Measurements from ENCODE around the gene SORBS1.

SORBS1 gene

GRCh38 chr10:95400787-95401186 lies 160.4 kb downstream of the SORBS1 start:
- Histone ChIP-seq H3F3A (ENCODE audit: insufficient read depth, low read length) (no peaks in the 10 kb centered on the region), H4K20me1 (ENCODE audit: insufficient read depth, low read length) (no peaks in the 10 kb centered on the region), H3K4me1 (ENCODE audit: low read length) (no peaks in the 10 kb centered on the region), H3K9me2 (replicated peaks; ENCODE audit: insufficient read depth, low read length) (no peaks in the 10 kb centered on the region), H3K27me3 (replicated peaks; ENCODE audit: insufficient read depth, low read length) (no peaks in the 10 kb centered on the region), H3K9me3 (replicated peaks; ENCODE audit: insufficient read depth, low read length) (no peaks in the 10 kb centered on the region), H3K36me3 (replicated peaks; ENCODE audit: insufficient read depth, low read length) (no peaks in the 10 kb centered on the region), H3K4me2 (ENCODE audit: low read depth, low read length) (no peak overlapping the region), H3K79me2 (ENCODE audit: low read length) (no peaks in the 10 kb centered on the region), H3K27ac (ENCODE audit: low read length) (no peak overlapping the region), H3K9ac (ENCODE audit: low read length) (no peak overlapping the region), H2AFZ (ENCODE audit: low read length) (no peak overlapping the region), H3K4me3 (ENCODE audit: low read length) (no peak overlapping the region)
- no peak for DNase-seq
- TF ChIP-seq EZH2phosphoT487 (IDR thresholded peaks at IDR 0.05; ENCODE audit: low read length): no peak
- TF ChIP-seq EZH2 (optimal IDR thresholded peaks at IDR 0.05; ENCODE audit: low read depth, low read length): no peak
- TF ChIP-seq, protein P1, sequence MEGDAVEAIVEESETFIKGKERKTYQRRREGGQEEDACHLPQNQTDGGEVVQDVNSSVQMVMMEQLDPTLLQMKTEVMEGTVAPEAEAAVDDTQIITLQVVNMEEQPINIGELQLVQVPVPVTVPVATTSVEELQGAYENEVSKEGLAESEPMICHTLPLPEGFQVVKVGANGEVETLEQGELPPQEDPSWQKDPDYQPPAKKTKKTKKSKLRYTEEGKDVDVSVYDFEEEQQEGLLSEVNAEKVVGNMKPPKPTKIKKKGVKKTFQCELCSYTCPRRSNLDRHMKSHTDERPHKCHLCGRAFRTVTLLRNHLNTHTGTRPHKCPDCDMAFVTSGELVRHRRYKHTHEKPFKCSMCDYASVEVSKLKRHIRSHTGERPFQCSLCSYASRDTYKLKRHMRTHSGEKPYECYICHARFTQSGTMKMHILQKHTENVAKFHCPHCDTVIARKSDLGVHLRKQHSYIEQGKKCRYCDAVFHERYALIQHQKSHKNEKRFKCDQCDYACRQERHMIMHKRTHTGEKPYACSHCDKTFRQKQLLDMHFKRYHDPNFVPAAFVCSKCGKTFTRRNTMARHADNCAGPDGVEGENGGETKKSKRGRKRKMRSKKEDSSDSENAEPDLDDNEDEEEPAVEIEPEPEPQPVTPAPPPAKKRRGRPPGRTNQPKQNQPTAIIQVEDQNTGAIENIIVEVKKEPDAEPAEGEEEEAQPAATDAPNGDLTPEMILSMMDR (IDR thresholded peaks at IDR 0.05; ENCODE audit: low read length): no peak

DNA sequence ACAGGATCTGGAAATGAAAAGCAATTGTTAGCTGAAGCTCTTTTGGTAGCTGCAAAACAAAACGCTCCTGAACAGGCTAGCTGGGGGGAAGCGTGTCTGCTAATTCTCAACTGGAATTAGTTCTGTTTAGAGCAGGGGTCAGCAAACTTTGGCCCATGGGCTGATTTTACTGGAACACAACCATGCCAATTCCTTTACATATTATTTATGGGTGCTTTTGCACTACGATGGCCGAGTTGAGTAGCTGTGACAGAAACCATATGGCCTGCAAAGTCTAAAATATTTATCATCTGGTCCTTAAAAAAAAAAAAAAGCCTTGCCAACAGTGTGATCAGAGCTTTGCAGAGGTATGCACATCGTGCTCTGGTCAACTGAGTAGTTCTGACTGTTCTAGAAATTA lies 162.0 kb downstream of the SORBS1 start:
- no peak overlapping the region for H3K4me2 ChIP-seq (ENCODE audit: low read depth, low read length)
- no peaks in the 10 kb centered on the region for H3F3A ChIP-seq (ENCODE audit: insufficient read depth, low read length)
- no peak overlapping the region for H3K9ac ChIP-seq (ENCODE audit: low read length)
- H3K36me3 ChIP-seq (replicated peaks; ENCODE audit: insufficient read depth, low read length): no peaks in the 10 kb centered on the region
- H3K79me2 ChIP-seq (ENCODE audit: low read length): no peaks in the 10 kb centered on the region
- no peaks in the 10 kb centered on the region for H3K9me2 ChIP-seq (replicated peaks; ENCODE audit: insufficient read depth, low read length)
- no peak overlapping the region for H3K4me3 ChIP-seq (ENCODE audit: low read length)
- TF ChIP-seq EZH2 (optimal IDR thresholded peaks at IDR 0.05; ENCODE audit: low read depth, low read length): no peak
- TF ChIP-seq, protein P1 (IDR thresholded peaks at IDR 0.05; ENCODE audit: low read length): no peak
- TF ChIP-seq EZH2phosphoT487 (IDR thresholded peaks at IDR 0.05; ENCODE audit: low read length): no peak
- H3K27me3 ChIP-seq (replicated peaks; ENCODE audit: insufficient read depth, low read length): no peaks in the 10 kb centered on the region
- H2AFZ ChIP-seq (ENCODE audit: low read length): no peak overlapping the region
- H3K4me1 ChIP-seq (ENCODE audit: low read length): no peaks in the 10 kb centered on the region
- no peaks in the 10 kb centered on the region for H4K20me1 ChIP-seq (ENCODE audit: insufficient read depth, low read length)
- no peak for DNase-seq
- no peak overlapping the region for H3K27ac ChIP-seq (ENCODE audit: low read length)
- no peaks in the 10 kb centered on the region for H3K9me3 ChIP-seq (replicated peaks; ENCODE audit: insufficient read depth, low read length)

DNA sequence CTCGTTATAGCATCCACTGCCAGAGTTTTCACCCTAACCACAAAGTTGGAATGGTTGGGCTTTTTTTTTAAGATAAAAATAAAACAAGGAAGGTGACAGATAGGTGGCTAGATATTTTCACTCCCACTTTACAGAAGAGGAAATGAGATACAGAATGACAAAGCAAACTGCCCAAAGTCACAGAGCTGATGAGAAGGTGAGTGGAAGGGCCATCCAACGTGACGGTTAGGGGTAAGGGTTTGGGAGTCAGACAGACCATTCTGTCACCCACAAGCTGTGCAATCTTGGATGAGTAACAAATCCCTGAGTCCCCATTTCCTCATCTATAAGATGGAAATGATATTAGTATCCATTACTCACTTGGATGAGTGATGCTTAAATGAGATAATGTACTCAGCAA lies 163.4 kb downstream of the SORBS1 start:
- Histone ChIP-seq H3K27ac (ENCODE audit: low read length) (no peak overlapping the region), H3K36me3 (replicated peaks; ENCODE audit: insufficient read depth, low read length) (no peaks in the 10 kb centered on the region), H3K9me3 (replicated peaks; ENCODE audit: insufficient read depth, low read length) (no peaks in the 10 kb centered on the region), H3F3A (ENCODE audit: insufficient read depth, low read length) (no peaks in the 10 kb centered on the region), H3K4me3 (ENCODE audit: low read length) (no peak overlapping the region), H3K9me2 (replicated peaks; ENCODE audit: insufficient read depth, low read length) (no peaks in the 10 kb centered on the region), H3K4me1 (ENCODE audit: low read length) (peaks cover 9% of the 10 kb centered on the region), H3K27me3 (replicated peaks; ENCODE audit: insufficient read depth, low read length) (no peaks in the 10 kb centered on the region), H2AFZ (ENCODE audit: low read length) (no peak overlapping the region), H3K9ac (ENCODE audit: low read length) (no peak overlapping the region), H3K79me2 (ENCODE audit: low read length) (no peaks in the 10 kb centered on the region), H4K20me1 (ENCODE audit: insufficient read depth, low read length) (no peaks in the 10 kb centered on the region), H3K4me2 (ENCODE audit: low read depth, low read length) (no peak overlapping the region)
- TF ChIP-seq EZH2phosphoT487 (IDR thresholded peaks at IDR 0.05; ENCODE audit: low read length) (no peak), EZH2 (optimal IDR thresholded peaks at IDR 0.05; ENCODE audit: low read depth, low read length) (no peak)
- TF ChIP-seq, protein P1 (IDR thresholded peaks at IDR 0.05; ENCODE audit: low read length): no peak
- no peak for DNase-seq
